CD1c-positive myeloid dendritic cell (primary cell): ENCODE measurements around the gene KCNQ1.

ENCODE experiments used
- DNase-seq: peaks from one replicate; pipeline ENCODE4 v3.0.0-alpha.2; 2016; ENCODE audit errors: extremely low spot score

KCNQ1 gene

GRCh38 chr11:2647167-2647566 lies 202.4 kb downstream of the KCNQ1 start:
- DNase-seq: no peak

GRCh38 chr11:2647953-2648352 lies 203.1 kb downstream of the KCNQ1 start:
- no peak for DNase-seq

- no peak for DNase-seq
Observed at GRCh38 chr11:2649400-2649799, 204.6 kb downstream of the KCNQ1 start.

- DNase-seq: no peak
Observed at GRCh38 chr11:2649848-2650247, 205.0 kb downstream of the KCNQ1 start.

- DNase-seq: no peak
Observed at GRCh38 chr11:2650343-2650867, 205.6 kb downstream of the KCNQ1 start.

- DNase-seq: no peak
Observed at GRCh38 chr11:2651054-2651617, 206.3 kb downstream of the KCNQ1 start.

- no peak for DNase-seq
Observed at GRCh38 chr11:2651826-2652271, 207.0 kb downstream of the KCNQ1 start.

GRCh38 chr11:2652333-2653197 lies 207.8 kb downstream of the KCNQ1 start:
- no peak for DNase-seq

GRCh38 chr11:2653198-2653551 lies 208.4 kb downstream of the KCNQ1 start:
- DNase-seq: no peak

GRCh38 chr11:2653930-2654739 lies 209.3 kb downstream of the KCNQ1 start:
- DNase-seq: no peak

- DNase-seq: no peak
Observed at GRCh38 chr11:2655016-2655719, 210.4 kb downstream of the KCNQ1 start.

GRCh38 chr11:2655834-2656622 lies 211.2 kb downstream of the KCNQ1 start:
- DNase-seq: no peak

GRCh38 chr11:2656859-2657258 lies 212.1 kb downstream of the KCNQ1 start:
- no peak for DNase-seq

- DNase-seq: no peak
Observed at GRCh38 chr11:2657697-2658284, 213.0 kb downstream of the KCNQ1 start.

GRCh38 chr11:2660357-2660939 lies 215.6 kb downstream of the KCNQ1 start:
- DNase-seq: no peak

GRCh38 chr11:2661173-2662023 lies 216.6 kb downstream of the KCNQ1 start:
- DNase-seq: no peak

GRCh38 chr11:2662024-2662312 lies 217.2 kb downstream of the KCNQ1 start:
- DNase-seq: no peak

GRCh38 chr11:2662430-2663299 lies 217.9 kb downstream of the KCNQ1 start:
- no peak for DNase-seq
